KOPT-K1 (cell line): ENCODE data around the gene LST1.

ENCODE experiments used
- H3K27ac ChIP-seq: fragments of 200-600 bp; sonication (generic); 2 replicates; pipeline ENCODE4 v1.5.1; 2016; ENCODE audit warnings: antibody characterized with exemption, mild to moderate bottlenecking, low read depth, low read length; ENCODE audit not compliant: poor library complexity, severe bottlenecking
- H3K36me3 ChIP-seq: fragments of 200-600 bp; sonication (generic); 2 replicates; pipeline ENCODE4 v1.5.1; 2017; ENCODE audit warnings: antibody characterized with exemption, mild to moderate bottlenecking, low read length, moderate library complexity; ENCODE audit not compliant: insufficient read depth
- H3K9me3 ChIP-seq: fragments of 200-600 bp; sonication (generic); 2 replicates; pipeline ENCODE4 v1.5.1; 2017; ENCODE audit warnings: antibody characterized with exemption, low read length, mild to moderate bottlenecking; ENCODE audit not compliant: insufficient read depth, poor library complexity, severe bottlenecking

Gene LST1

GRCh38 chr6:31617010-31617409 is 30.9 kb downstream of the LST1 start:
- Histone ChIP-seq H3K36me3 (peaks cover 13% of the 10 kb centered on the region), H3K27ac (peak overlapping the region; percentile 97), H3K9me3 (no peaks in the 10 kb centered on the region)

- no peaks in the 10 kb centered on the region for H3K9me3 ChIP-seq
- H3K27ac ChIP-seq: peak overlapping the region; percentile 99
- peaks cover 43% of the 10 kb centered on the region for H3K36me3 ChIP-seq
Measured at GRCh38 chr6:31619805-31620585, 33.9 kb downstream of the LST1 start.

GRCh38 chr6:31620586-31621319 is 34.7 kb downstream of the LST1 start, which contains the start of gene PRRC2A:
Gene PRRC2A (plus strand): TSS chr6:31620715. CDS start chr6:31622790, 2,075 bp downstream.
- Histone ChIP-seq H3K36me3 (peaks cover 50% of the 10 kb centered on the region), H3K9me3 (no peaks in the 10 kb centered on the region), H3K27ac (peak within 1 kb of the TSS; percentile 99)

- Histone ChIP-seq H3K36me3 (peaks cover 57% of the 10 kb centered on the region), H3K9me3 (no peaks in the 10 kb centered on the region), H3K27ac (peak overlapping the region; percentile 99)
Measured at GRCh38 chr6:31621320-31621939, 35.4 kb downstream of the LST1 start.

- peaks cover 58% of the 10 kb centered on the region for H3K36me3 ChIP-seq
- peak overlapping the region; percentile 99 for H3K27ac ChIP-seq
- no peaks in the 10 kb centered on the region for H3K9me3 ChIP-seq
Measured at GRCh38 chr6:31621991-31622390, 35.9 kb downstream of the LST1 start.

GRCh38 chr6:31622684-31623091 is 36.6 kb downstream of the LST1 start:
- Histone ChIP-seq H3K9me3 (no peaks in the 10 kb centered on the region), H3K36me3 (peaks cover 62% of the 10 kb centered on the region), H3K27ac (peak overlapping the region; percentile 99)

GRCh38 chr6:31624070-31624469 is 38.0 kb downstream of the LST1 start:
- H3K36me3 ChIP-seq: peaks cover 76% of the 10 kb centered on the region
- no peaks in the 10 kb centered on the region for H3K9me3 ChIP-seq
- no peak overlapping the region for H3K27ac ChIP-seq

GRCh38 chr6:31626952-31627351 is 40.9 kb downstream of the LST1 start:
- Histone ChIP-seq H3K36me3 (peaks cover 100% of the 10 kb centered on the region), H3K9me3 (no peaks in the 10 kb centered on the region), H3K27ac (no peak overlapping the region)

GRCh38 chr6:31627690-31628287 is 41.7 kb downstream of the LST1 start:
- no peaks in the 10 kb centered on the region for H3K9me3 ChIP-seq
- H3K27ac ChIP-seq: no peak overlapping the region
- H3K36me3 ChIP-seq: peaks cover 100% of the 10 kb centered on the region

GRCh38 chr6:31629014-31629413 is 42.9 kb downstream of the LST1 start:
- Histone ChIP-seq H3K27ac (no peak overlapping the region), H3K9me3 (no peaks in the 10 kb centered on the region), H3K36me3 (peaks cover 100% of the 10 kb centered on the region)

GRCh38 chr6:31630177-31630934 is 44.3 kb downstream of the LST1 start:
- Histone ChIP-seq H3K27ac (no peak overlapping the region), H3K9me3 (no peaks in the 10 kb centered on the region), H3K36me3 (peaks cover 100% of the 10 kb centered on the region)

- no peak overlapping the region for H3K27ac ChIP-seq
- H3K36me3 ChIP-seq: peaks cover 100% of the 10 kb centered on the region
Measured at GRCh38 chr6:31631209-31631608, 45.1 kb downstream of the LST1 start.

GRCh38 chr6:31631681-31632278 is 45.7 kb downstream of the LST1 start:
- peaks cover 100% of the 10 kb centered on the region for H3K36me3 ChIP-seq
- H3K27ac ChIP-seq: no peak overlapping the region
- H3K9me3 ChIP-seq: no peaks in the 10 kb centered on the region

More at GRCh38 chr6:31631209-31631608, 45.1 kb downstream of the LST1 start:
- no peaks in the 10 kb centered on the region for H3K9me3 ChIP-seq
